C4-2B (cell line): Measurements from ENCODE around the gene TRIM66.

Source experiments
- ZFX ChIP-seq: fragments of 450-650 bp; IDR thresholded peaks from 2 replicates; pipeline ENCODE4 v1.6.1; 2017
- TF ChIP-seq, protein P1 (sequence below): fragments of 450-650 bp; conservative IDR thresholded peaks from 2 replicates; pipeline ENCODE4 v1.5.1; 2017; ENCODE audit warnings: mild to moderate bottlenecking

DNA sequence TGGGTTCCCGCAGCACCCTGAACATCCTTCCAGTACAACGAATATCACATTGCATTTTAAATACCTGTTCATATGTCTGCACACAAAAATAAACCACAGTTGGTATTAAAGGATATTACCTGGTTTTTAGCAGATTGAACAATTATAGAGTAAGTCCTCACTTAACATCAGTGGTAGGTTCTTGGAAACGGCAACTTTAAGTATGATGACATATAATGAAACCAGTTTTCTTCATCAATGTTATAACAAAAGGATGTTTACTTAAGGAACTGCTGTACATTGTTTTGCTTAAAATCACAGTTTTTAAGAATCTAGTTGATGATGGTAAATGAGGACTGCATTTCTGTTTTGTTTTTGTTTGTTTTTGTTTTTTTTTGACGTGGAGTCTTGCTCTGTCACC lies 28.0 kb downstream of the TRIM66 start:
- TF ChIP-seq, protein P1, sequence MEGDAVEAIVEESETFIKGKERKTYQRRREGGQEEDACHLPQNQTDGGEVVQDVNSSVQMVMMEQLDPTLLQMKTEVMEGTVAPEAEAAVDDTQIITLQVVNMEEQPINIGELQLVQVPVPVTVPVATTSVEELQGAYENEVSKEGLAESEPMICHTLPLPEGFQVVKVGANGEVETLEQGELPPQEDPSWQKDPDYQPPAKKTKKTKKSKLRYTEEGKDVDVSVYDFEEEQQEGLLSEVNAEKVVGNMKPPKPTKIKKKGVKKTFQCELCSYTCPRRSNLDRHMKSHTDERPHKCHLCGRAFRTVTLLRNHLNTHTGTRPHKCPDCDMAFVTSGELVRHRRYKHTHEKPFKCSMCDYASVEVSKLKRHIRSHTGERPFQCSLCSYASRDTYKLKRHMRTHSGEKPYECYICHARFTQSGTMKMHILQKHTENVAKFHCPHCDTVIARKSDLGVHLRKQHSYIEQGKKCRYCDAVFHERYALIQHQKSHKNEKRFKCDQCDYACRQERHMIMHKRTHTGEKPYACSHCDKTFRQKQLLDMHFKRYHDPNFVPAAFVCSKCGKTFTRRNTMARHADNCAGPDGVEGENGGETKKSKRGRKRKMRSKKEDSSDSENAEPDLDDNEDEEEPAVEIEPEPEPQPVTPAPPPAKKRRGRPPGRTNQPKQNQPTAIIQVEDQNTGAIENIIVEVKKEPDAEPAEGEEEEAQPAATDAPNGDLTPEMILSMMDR: no peak
- TF ChIP-seq ZFX: no peak
